IPS-18c (cell line): ENCODE data around the gene AGBL5.
"Not testable (repeated sequence)": the region's sequence is repeated elsewhere in the genome, so short reads cannot be mapped to it uniquely, and the experiment has no call there.

Source experiments
- H3K4me3 ChIP-seq: 2 replicates; pipeline ENCODE4 v1.7.0; 2013; ENCODE audit warnings: low read depth, mild to moderate bottlenecking, low read length, moderate library complexity; ENCODE audit not compliant: insufficient read depth
- H3K9me3 ChIP-seq: one replicate; pipeline ENCODE4 v1.6.1; 2013; ENCODE audit warnings: mild to moderate bottlenecking, low read length, moderate library complexity; ENCODE audit not compliant: control insufficient read depth, insufficient read depth

AGBL5 gene

DNA sequence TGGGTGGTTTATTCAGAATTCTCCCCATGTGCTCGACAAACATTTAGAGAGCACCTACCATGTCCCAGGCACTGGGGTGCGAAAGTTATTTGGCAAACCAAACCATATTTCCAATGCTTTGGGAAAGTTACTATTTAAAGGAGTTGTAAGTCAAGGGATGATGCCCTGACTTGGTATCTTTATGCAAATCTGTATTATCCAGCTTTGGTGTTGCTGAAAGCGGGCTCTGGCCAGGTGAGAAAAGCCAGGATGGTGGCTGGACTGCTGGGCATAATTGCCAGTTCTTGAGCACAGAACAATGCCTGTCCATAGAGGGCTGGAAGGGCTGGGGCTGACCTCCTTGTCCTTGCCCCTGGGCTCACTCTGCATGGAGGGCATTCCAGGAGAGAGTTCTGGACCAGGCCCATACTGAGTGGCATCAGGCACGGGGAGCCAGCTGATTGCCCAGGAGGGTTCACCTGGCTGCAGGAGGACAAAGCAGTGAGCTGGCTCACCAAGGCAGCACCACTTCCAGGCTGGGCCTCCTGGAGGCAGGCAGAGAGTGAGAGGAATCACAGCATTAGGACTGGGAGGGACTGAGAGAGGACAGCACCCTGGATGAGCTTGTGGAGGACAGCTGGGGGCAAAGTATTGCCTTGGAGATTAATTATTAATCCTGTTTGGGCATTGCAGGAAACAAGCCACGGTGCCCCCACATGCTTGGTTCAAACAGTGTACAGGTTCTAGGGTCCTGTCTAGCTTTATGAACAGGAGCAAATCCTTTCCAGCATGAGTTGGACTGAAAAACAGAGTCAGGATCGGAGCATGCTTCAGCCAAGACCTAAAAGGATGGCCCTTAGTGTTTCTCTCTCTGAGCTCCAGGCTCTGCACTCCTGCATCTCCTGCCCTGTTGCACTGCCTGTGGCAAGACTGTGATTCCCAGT, 42.2 kb downstream of the AGBL5 start:
- Histone ChIP-seq H3K9me3 (no peaks in the 10 kb centered on the region), H3K4me3 (no peak overlapping the region)

DNA sequence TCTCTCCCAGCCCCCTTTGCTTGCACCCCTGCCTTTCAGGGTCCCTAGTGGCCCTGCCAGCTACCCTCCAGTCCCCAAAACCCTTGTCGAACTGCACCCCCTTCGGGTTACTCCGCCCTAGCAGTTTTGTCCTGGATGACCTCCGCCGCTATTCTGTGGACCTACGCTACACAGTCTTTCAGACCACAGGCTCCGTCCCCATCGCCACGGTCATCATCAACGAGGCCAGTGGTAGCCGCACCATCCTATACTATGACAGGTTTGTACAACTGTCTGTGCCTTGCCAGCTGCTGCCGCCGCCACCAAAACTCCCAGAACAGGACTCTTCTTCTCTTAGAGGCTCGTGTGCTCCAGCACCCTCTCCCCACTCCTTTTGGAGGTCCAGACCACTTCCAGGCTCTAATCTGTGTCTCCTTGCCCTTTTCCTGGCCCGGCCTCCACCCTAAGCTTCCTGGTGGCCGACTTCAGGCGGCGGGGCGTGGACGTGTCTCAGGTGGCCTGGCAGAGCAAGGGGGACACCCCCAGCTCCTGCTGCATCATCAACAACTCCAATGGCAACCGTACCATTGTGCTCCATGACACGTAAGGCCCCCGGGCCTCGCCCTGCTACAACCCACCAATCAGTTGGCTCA, 43.0 kb downstream of the AGBL5 start:
- Histone ChIP-seq H3K9me3 (no peaks in the 10 kb centered on the region), H3K4me3 (no peak overlapping the region)

DNA sequence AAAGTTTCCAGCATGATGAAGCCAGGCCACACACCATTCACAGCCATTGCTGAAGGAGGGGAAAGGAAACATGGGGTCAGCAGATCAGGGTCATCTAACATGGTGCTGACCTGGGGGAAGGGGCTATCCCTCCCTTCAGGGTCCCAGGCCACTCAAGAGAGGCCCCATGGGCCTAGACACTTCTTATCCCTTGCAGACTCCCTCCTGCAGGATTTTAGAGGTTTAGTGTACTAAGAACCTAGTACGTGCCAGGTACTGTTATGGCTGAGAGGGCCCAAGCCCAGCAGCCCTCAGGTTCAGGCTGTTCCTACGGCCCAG, 43.9 kb downstream of the AGBL5 start:
- Histone ChIP-seq H3K4me3 (no peak overlapping the region), H3K9me3 (no peaks in the 10 kb centered on the region)

GRCh38 chr2:27095745-27096651, 44.5 kb downstream of the AGBL5 start:
- Histone ChIP-seq H3K9me3 (no peaks in the 10 kb centered on the region), H3K4me3 (peak overlapping the region; percentile 44)

- Histone ChIP-seq H3K4me3 (no peak overlapping the region), H3K9me3 (no peaks in the 10 kb centered on the region)
Observed at GRCh38 chr2:27096748-27097297, 45.4 kb downstream of the AGBL5 start.

GRCh38 chr2:27097341-27097740, 45.9 kb downstream of the AGBL5 start:
- no peak overlapping the region for H3K4me3 ChIP-seq
- H3K9me3 ChIP-seq = no peaks in the 10 kb centered on the region

DNA sequence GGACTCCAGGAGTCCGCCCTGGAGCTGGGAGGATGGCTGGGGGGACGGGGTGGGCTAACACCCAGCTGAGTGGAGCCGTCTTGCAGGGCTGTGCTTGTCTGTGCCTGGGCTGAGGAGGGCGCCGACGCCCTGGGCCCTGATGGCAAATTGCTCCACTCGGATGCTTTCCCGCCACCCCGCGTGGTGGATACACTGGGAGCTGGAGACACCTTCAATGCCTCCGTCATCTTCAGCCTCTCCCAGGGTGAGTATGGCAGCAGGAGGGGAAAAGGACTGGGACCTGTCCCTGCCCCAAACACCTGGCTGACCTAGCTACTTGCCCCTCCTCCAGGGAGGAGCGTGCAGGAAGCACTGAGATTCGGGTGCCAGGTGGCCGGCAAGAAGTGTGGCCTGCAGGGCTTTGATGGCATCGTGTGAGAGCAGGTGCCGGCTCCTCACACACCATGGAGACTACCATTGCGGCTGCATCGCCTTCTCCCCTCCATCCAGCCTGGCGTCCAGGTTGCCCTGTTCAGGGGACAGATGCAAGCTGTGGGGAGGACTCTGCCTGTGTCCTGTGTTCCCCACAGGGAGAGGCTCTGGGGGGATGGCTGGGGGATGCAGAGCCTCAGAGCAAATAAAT, 48.0 kb downstream of the AGBL5 start:
- no peaks in the 10 kb centered on the region for H3K9me3 ChIP-seq
- no peak overlapping the region for H3K4me3 ChIP-seq

GRCh38 chr2:27100036-27100435, 48.6 kb downstream of the AGBL5 start:
- no peaks in the 10 kb centered on the region for H3K9me3 ChIP-seq
- no peak overlapping the region for H3K4me3 ChIP-seq

DNA sequence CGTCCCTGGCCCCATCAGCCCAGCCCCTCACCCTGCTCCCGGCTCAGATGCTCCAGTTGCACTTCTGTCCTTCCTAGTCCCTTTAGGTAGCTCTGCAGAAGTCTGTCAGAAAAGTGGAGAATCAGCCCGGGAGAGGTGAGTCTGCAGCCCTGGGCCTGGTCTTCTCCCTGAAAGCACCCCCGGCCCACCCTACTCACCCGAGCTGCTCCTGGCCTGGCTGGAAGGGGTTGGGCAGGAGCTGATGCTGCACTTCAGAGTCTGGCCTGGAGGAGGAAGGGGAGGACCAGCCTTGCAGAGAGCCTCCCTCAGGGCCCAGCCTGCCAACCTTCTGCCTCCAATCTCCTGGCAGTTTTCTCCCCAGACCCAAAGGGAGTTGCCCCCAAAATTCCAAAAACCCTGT, 50.9 kb downstream of the AGBL5 start:
- no peak overlapping the region for H3K4me3 ChIP-seq

DNA sequence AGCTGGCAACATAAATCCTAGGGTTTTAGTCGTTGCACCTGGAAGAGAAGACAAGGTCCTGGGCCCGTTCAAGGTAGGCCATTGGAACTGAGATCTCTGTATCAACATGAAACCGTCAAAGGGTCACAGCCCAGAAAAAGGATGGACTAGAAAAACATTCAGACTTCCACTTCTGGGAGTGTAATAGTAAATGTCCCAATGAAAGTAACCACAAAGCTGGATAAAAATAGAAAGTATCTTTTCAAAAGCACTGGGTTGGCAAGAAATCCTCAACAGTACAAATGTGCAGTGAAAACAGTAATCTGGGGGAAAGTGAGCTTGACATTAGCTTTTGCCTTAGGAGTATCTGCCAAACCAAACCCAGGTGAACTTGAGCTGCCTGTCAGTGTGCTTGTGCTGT, 54.5 kb downstream of the AGBL5 start:
- Histone ChIP-seq H3K4me3 (no peak overlapping the region), H3K9me3 (no peaks in the 10 kb centered on the region)

More for the DNA sequence above, 50.9 kb downstream of the AGBL5 start:
- no peaks in the 10 kb centered on the region for H3K9me3 ChIP-seq

- no peaks in the 10 kb centered on the region for H3K9me3 ChIP-seq
- H3K4me3 ChIP-seq = no peak overlapping the region
Observed at GRCh38 chr2:27108221-27108620, 56.8 kb downstream of the AGBL5 start.

- H3K4me3 ChIP-seq = no peak overlapping the region
- H3K9me3 ChIP-seq = no peaks in the 10 kb centered on the region
Observed at GRCh38 chr2:27109083-27109482, 57.6 kb downstream of the AGBL5 start.

GRCh38 chr2:27110603-27111352, 59.3 kb downstream of the AGBL5 start:
- not testable (repeated sequence) for H3K9me3 ChIP-seq, H3K4me3 ChIP-seq

DNA sequence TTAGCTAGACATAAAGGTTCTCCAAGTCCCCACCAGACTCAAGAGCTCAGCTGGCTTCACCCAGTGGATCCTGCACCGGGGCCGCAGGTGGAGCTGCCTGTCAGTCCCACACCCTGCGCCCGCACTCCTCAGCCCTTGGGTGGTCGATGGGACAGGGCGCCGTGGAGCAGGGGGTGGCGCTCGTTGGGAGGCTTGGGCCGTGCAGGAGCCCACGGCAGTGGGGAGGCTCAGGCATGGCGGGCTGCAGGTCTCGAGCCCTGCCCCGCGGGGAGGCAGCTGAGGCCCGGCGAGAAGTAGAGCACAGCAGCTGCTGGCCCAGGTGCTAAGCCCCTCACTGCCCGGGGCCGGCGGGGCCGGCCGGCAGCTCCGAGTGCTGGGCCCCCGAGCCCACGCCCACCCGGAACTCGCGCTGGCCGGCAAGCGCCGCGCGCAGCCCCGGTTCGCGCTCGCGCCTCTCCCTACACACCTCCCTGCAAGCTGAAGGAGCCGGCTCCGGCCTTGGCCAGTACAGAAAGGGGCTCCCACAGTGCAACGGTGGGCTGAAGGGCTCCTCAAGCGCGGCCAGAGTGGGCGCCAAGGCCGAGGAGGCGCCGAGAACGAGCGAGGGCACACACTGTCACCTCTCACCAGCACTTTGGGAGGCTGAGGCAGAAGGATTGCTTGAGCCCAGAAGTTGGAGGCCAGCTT, 60.1 kb downstream of the AGBL5 start:
- not testable (repeated sequence) for H3K9me3 ChIP-seq, H3K4me3 ChIP-seq

DNA sequence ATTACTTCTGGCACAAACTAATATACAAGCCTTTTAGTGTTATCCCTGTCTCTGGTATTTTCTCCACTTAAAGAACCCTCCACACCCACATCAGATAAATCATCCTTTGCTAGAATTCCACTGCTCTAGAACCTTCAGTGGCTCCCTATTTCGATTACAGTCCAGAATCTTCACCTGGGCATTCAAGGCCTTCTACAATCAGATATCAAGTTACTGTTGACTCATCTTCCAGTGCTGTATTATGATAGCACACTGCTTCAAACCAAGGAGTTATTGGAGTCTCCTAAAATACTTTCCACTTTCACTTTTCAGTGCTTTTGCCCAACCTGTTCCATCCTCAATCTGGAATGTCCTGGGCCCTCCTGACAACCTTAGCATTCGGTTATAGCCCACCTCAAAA, 64.1 kb downstream of the AGBL5 start:
- Histone ChIP-seq H3K4me3 (no peak overlapping the region), H3K9me3 (no peaks in the 10 kb centered on the region)

DNA sequence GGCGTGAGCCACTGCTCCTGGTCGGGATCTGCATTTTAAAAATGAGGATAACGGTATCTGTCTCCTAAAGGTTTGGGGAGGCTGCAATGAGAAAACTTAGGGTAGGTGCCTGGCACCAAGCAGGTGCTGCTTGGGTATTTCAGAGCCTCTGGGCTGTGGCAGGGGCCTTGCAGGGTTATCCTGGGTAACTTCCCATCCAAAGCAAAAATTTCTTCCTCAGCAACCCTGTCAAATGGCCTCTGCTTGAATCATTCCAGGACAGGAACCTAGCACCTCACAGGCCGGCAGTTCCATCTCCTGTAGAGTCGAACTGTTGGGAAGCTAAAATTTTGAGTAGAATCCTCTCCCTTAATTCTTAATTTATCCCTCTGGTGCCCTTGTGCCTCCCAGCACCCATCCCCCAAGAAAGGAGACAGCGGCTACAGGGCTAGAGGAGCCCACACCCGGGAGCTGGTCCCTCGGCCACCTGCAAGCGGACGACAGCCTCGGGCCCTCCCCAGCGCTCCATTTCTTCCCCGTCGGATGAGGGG, 66.6 kb downstream of the AGBL5 start:
- H3K4me3 ChIP-seq = peak overlapping the region; percentile 52

More for the DNA sequence above, 66.6 kb downstream of the AGBL5 start:
- H3K9me3 ChIP-seq = no peaks in the 10 kb centered on the region
